Measurements from ENCODE around the gene ZMYND8. TPM values are rescaled to one million over a fixed set of nuclear protein-coding genes. Genes with fewer than 3 reads are reported as not detected.

The ZMYND8 gene
- total and polyA plus RNA-seq, 2 of the 8 experiments (the other 6 are each of a cell fraction or from before 2014, with no cell fraction given), result 50.5 to 163 TPM

GRCh38 chr20:47347661-47348435 is 8.7 kb downstream of the ZMYND8 start (continued):
- TF ChIP-seq ATF2 (IDR thresholded peaks at IDR 0.05; ENCODE audit: low read length) (no peak), HDAC2 (IDR thresholded peaks at IDR 0.05; ENCODE audit: borderline replicate concordance in 1 of 2, low read depth in 2 of 2, low read length in 2 of 2) (no peak), ZNF274 (IDR thresholded peaks at IDR 0.05; ENCODE audit: borderline replicate concordance, extremely low read depth, low read length) (no peak), CHD2 (IDR thresholded peaks at IDR 0.05; ENCODE audit: low read length) (no peak)

Data from H1 (cell line).